HL-60 (cell line): Measurements from ENCODE around the gene SPTBN5.

Source experiments
- GABPA ChIP-seq: IDR thresholded peaks from 2 replicates; pipeline ENCODE4 v1.6.1; 2012; ENCODE audit warnings: low read depth
- POLR2AphosphoS5 ChIP-seq: IDR thresholded peaks from 2 replicates; pipeline ENCODE4 v1.6.1; 2012; ENCODE audit warnings: low read depth
- TF ChIP-seq, protein P1 (sequence below): IDR thresholded peaks from one replicate; pipeline ENCODE4 v1.5.1; 2011; ENCODE audit warnings: low read length, control low read depth, inconsistent platforms; ENCODE audit not compliant: insufficient read depth
- TF ChIP-seq, protein P2 (sequence below): IDR thresholded peaks from 2 replicates; pipeline ENCODE4 v1.6.1; 2012; ENCODE audit warnings: low read depth; ENCODE audit not compliant: insufficient replicate concordance

DNA sequence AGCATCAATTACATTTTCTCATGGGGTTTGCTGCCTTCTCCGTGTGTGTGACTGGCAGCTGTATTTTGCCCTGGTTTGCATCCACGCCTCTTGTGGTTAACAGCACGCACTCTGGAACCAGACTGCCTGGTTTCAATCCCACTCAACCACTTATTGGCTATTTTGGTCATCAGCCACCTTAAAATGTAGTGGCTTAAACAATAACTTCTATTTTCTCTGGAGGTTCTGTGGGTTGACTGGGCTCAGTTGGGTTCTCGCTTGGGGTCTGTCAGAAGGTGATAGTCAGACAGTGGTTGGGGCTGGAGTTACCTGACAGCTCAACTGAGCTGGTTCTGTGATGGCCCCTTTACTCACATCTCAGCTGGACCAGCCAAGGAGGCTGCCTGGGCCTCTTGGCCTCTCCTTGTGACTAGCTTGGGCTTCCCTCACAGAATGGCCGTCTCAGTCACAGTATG is 41.7 kb upstream of the SPTBN5 start:
- TF ChIP-seq, protein P1, sequence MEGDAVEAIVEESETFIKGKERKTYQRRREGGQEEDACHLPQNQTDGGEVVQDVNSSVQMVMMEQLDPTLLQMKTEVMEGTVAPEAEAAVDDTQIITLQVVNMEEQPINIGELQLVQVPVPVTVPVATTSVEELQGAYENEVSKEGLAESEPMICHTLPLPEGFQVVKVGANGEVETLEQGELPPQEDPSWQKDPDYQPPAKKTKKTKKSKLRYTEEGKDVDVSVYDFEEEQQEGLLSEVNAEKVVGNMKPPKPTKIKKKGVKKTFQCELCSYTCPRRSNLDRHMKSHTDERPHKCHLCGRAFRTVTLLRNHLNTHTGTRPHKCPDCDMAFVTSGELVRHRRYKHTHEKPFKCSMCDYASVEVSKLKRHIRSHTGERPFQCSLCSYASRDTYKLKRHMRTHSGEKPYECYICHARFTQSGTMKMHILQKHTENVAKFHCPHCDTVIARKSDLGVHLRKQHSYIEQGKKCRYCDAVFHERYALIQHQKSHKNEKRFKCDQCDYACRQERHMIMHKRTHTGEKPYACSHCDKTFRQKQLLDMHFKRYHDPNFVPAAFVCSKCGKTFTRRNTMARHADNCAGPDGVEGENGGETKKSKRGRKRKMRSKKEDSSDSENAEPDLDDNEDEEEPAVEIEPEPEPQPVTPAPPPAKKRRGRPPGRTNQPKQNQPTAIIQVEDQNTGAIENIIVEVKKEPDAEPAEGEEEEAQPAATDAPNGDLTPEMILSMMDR = no peak
- TF ChIP-seq, protein P2, sequence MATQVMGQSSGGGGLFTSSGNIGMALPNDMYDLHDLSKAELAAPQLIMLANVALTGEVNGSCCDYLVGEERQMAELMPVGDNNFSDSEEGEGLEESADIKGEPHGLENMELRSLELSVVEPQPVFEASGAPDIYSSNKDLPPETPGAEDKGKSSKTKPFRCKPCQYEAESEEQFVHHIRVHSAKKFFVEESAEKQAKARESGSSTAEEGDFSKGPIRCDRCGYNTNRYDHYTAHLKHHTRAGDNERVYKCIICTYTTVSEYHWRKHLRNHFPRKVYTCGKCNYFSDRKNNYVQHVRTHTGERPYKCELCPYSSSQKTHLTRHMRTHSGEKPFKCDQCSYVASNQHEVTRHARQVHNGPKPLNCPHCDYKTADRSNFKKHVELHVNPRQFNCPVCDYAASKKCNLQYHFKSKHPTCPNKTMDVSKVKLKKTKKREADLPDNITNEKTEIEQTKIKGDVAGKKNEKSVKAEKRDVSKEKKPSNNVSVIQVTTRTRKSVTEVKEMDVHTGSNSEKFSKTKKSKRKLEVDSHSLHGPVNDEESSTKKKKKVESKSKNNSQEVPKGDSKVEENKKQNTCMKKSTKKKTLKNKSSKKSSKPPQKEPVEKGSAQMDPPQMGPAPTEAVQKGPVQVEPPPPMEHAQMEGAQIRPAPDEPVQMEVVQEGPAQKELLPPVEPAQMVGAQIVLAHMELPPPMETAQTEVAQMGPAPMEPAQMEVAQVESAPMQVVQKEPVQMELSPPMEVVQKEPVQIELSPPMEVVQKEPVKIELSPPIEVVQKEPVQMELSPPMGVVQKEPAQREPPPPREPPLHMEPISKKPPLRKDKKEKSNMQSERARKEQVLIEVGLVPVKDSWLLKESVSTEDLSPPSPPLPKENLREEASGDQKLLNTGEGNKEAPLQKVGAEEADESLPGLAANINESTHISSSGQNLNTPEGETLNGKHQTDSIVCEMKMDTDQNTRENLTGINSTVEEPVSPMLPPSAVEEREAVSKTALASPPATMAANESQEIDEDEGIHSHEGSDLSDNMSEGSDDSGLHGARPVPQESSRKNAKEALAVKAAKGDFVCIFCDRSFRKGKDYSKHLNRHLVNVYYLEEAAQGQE = no peak
- TF ChIP-seq POLR2AphosphoS5 (no peak), GABPA (no peak)
